Right lobe of liver (tissue), 4 donors: Measurements from ENCODE around the gene TTLL3.

Experiments
- CTCF ChIP-seq, 4 donors: fragments of 200-600 bp in 3 of 4; fragments of 450-650 bp in 1 of 4; IDR thresholded peaks; one replicate each; pipeline versions ENCODE4 v1.5.1 to v1.8.0; 2016 to 2022; ENCODE audit warnings: antibody characterized with exemption in 4 of 4, mild to moderate bottlenecking in 2 of 4
- POLR2A ChIP-seq: fragments of 450-650 bp; IDR thresholded peaks from one replicate; pipeline ENCODE4 v1.6.1; 2017; ENCODE audit warnings: antibody characterized with exemption, mild to moderate bottlenecking
- donor health status: DM: no; HTN: no; CAD: no.
- donor health status: DM: no; HTN: no; CAD: no.
- donor health status: DM: no; HTN: yes; CAD: no.

- TF ChIP-seq POLR2A = no peak
- TF ChIP-seq CTCF (IDR thresholded peaks at IDR 0.05) = no peak
These were observed 26.1 kb upstream of the TTLL3 start for GRCh38 chr3:9783954-9784353.
